HUES48 (cell line): Measurements from ENCODE around the gene EMC10.

ENCODE experiments used
- H3K27ac ChIP-seq: one replicate; pipeline ENCODE4 v1.7.0; 2013; ENCODE audit warnings: low read depth, low read length, inconsistent platforms
- H3K27me3 ChIP-seq: 2 replicates; pipeline ENCODE4 v1.6.1; 2013; ENCODE audit warnings: mild to moderate bottlenecking, low read length; ENCODE audit not compliant: control insufficient read depth, insufficient read depth
- H3K36me3 ChIP-seq: 2 replicates; pipeline ENCODE4 v1.6.1; 2013; ENCODE audit warnings: low read length; ENCODE audit not compliant: control insufficient read depth, insufficient read depth
- H3K4me1 ChIP-seq: 2 replicates; pipeline ENCODE4 v1.6.1; 2013; ENCODE audit warnings: mild to moderate bottlenecking, low read length; ENCODE audit not compliant: control insufficient read depth, insufficient read depth
- H3K4me3 ChIP-seq: 2 replicates; pipeline ENCODE4 v1.5.1; 2013; ENCODE audit warnings: mild to moderate bottlenecking, low read depth, low read length
- H3K9ac ChIP-seq: 2 replicates; pipeline ENCODE4 v1.6.1; 2013; ENCODE audit warnings: mild to moderate bottlenecking, low read depth, low read length, moderate library complexity
- H3K9me3 ChIP-seq: 2 replicates; pipeline ENCODE4 v1.6.1; 2013; ENCODE audit warnings: low read length; ENCODE audit not compliant: control insufficient read depth, insufficient read depth

Gene EMC10

DNA sequence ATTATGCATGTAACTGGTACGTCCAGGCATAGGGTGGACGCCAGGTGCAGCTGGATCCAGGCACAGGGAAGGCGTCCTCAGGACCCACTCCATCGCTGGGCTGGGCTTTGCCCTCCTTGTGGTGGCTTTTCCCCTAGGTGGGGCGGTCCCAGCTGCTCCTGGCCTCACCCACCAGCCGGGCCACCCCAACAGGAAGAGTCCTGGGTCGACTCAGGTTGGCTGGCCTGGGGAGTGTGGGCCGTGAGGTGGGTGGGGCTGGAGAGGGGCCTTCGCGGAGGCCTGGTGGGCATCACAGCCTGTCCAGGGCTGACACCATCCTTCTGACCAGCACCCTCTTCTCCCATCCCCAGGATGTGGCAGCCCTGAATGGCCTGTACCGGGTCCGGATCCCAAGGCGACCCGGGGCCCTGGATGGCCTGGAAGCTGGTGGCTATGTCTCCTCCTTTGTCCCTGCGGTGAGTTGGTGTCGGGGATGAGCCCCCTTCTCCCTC, 3.5 kb downstream of the EMC10 start:
- no peak overlapping the region for H3K9ac ChIP-seq
- H3K36me3 ChIP-seq: peaks cover 42% of the 10 kb centered on the region

DNA sequence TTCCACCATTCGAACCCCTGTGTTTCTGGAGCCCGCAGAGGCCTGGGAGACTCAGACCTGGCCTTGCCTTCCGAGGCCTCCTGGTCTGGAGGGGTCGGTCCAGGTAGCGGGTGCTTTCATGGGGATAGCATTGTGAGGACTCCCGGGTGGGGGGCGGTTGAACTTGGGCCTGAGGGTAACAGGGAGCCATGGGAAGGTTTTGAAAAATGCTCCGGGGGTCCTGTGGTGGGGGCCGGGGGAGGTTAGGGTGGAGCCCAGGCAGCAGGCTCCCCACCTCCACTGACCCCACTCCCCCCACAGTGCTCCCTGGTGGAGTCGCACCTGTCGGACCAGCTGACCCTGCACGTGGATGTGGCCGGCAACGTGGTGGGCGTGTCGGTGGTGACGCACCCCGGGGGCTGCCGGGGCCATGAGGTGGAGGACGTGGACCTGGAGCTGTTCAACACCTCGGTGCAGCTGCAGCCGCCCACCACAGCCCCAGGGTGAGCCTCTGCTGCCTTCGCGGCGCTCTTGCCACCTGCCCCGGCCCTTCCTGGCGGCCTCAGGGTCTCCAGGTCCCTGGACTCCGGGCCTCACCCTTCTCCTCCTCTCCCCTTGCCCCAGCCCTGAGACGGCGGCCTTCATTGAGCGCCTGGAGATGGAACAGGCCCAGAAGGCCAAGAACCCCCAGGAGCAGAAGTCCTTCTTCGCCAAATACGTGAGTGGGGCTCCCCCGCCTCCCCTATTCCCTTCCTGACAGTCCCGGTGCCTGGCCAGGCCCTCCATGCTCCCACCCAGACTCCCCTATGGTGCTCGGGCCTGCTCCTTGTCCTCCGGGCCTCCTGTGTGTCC, 4.2 kb downstream of the EMC10 start:
- Histone ChIP-seq H3K36me3 (peaks cover 42% of the 10 kb centered on the region), H3K27ac (no peak overlapping the region), H3K9ac (no peak overlapping the region), H3K9me3 (peaks cover 6% of the 10 kb centered on the region; the same call in 1 of the 2 replicates), H3K27me3 (no peaks in the 10 kb centered on the region), H3K4me1 (no peaks in the 10 kb centered on the region), H3K4me3 (no peak overlapping the region)

More for the DNA sequence above, 3.5 kb downstream of the EMC10 start:
- H3K4me1 ChIP-seq: no peaks in the 10 kb centered on the region
- H3K27ac ChIP-seq: no peak overlapping the region
- H3K4me3 ChIP-seq: no peak overlapping the region
- 0 out of 2 replicates have a peak, but pooled peaks cover 5% of the 10 kb centered on the region for H3K9me3 ChIP-seq
- no peaks in the 10 kb centered on the region for H3K27me3 ChIP-seq

DNA sequence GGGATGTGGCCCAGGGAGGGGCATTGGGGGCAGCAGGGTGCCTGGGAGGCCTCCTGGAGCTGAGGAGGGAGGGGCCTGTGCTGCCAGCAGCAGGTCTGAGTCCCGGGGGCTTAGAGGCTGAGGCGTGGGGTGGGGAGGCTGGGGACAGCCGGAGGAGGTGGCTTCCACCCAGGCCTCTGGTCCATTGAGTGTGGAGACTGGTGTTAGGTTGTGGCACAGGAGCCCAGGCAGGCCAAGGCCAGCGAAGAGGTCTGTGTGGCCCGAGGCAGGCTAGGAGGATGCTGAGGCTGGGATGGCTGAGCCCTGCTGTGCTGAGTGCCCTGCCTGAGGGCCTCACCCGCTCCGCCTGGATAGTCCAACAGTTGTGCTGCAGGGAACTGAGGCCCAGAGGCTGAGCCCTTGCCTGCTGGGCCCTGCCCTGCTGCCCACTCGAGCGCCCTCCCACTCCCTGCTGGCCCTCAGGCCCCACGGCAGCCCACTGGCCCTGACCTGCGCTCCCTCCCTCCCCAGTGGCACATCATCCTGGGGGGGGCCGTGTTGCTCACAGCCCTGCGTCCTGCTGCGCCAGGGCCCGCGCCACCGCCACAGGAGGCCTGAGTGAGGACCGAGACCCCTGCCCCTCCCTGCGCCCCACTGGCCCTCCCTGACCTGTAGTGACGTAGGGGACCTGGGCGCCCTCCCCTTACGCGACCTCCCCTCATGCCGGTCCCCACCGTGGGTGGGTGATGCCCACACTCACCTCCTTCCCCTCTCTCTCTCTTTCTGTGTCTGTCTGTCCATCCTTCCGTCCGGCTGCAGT, 5.2 kb downstream of the EMC10 start:
- H3K9me3 ChIP-seq: peaks cover 17% of the 10 kb centered on the region
- H3K27me3 ChIP-seq: no peaks in the 10 kb centered on the region
- H3K4me1 ChIP-seq: no peaks in the 10 kb centered on the region
- peaks cover 42% of the 10 kb centered on the region for H3K36me3 ChIP-seq
- no peak overlapping the region for H3K4me3 ChIP-seq
- H3K9ac ChIP-seq: no peak overlapping the region
- H3K27ac ChIP-seq: no peak overlapping the region

DNA sequence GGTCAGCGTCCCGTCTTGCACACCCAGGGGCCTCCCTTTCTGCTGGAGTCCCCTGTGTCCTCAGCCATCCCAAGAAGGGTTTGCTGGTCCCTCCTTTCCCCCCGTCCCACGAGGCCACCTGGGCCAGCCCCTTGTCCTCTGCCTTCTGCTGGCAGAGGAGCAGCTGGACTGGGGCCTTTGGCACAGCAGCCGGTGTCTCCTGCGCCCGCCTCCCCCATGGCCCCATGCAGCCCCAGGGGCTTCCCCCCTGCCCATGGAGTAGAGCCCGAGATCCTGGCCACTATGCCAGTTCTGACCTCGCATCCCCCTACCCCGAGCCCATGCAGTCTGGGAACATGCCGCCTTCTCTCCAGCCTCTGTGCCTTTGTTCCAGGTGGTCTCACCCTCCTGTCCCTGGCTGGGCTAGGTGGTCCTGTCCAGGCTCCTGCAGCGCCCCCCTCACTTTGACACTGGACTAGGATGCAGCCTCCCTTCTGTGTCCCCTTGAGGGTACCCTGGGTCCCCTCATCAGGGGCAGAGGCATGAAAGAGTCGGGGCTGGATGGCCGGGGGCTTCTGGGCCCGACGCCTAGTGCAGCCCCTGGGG, 6.1 kb downstream of the EMC10 start:
- no peak overlapping the region for H3K4me3 ChIP-seq
- H3K9me3 ChIP-seq: peaks cover 19% of the 10 kb centered on the region
- peaks cover 42% of the 10 kb centered on the region for H3K36me3 ChIP-seq
- H3K9ac ChIP-seq: no peak overlapping the region
- no peaks in the 10 kb centered on the region for H3K4me1 ChIP-seq
- H3K27ac ChIP-seq: no peak overlapping the region
- peaks cover 3% of the 10 kb centered on the region; the same call in 1 of the 2 replicates for H3K27me3 ChIP-seq

DNA sequence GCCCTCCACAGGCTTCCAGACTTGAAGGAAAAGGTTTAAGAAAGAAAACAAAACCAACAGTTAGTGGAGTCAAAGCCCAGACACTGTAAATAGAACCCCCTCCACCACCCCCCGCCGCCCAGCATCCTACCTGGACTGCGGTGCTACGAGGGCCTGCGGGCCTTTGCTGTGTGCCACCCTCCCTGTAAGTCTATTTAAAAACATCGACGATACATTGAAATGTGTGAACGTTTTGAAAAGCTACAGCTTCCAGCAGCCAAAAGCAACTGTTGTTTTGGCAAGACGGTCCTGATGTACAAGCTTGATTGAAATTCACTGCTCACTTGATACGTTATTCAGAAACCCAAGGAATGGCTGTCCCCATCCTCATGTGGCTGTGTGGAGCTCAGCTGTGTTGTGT, 6.6 kb downstream of the EMC10 start:
- Histone ChIP-seq H3K27ac (no peak overlapping the region), H3K4me3 (no peak overlapping the region), H3K36me3 (peaks cover 39% of the 10 kb centered on the region)

DNA sequence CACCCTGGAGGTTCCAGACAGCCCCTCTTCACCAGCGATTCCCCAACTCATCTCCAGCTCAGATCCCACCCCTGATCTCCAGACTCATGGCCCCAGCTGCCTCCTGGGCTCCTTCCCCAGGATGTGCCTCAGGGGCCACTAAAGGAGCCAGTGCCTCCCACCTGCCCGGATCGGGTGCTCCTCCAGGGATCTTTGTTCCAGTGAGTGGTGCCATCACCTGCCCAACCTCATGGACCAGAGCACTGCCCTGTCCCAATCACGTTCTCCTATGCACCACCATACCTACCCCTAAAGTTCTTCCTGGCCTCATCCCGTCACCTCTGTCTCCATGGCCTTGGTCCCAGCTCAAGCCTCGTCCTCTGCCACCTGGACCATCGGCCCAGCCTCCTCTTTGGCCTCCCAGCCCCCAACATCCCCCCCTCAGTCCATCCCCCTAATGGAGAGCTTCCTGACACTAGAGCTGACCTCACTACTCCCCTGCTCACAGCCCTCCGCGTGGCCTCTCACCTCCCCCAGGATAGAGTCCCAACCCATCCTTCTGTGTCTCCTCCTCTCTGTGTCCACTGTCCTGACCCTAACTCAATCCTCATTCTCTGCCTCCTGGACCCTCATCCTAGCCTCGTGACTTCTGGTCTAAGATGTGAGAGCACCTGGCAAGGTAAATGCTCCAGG, 9.1 kb downstream of the EMC10 start:
- no peak overlapping the region for H3K4me3 ChIP-seq
- no peak overlapping the region for H3K9ac ChIP-seq
- H3K27ac ChIP-seq: no peak overlapping the region
- peaks cover 20% of the 10 kb centered on the region for H3K36me3 ChIP-seq
- H3K27me3 ChIP-seq: peaks cover 27% of the 10 kb centered on the region
- peaks cover 14% of the 10 kb centered on the region for H3K9me3 ChIP-seq
- no peaks in the 10 kb centered on the region for H3K4me1 ChIP-seq

More for the DNA sequence above, 6.6 kb downstream of the EMC10 start:
- peaks cover 9% of the 10 kb centered on the region; the same call in 1 of the 2 replicates for H3K27me3 ChIP-seq
- peaks cover 19% of the 10 kb centered on the region for H3K9me3 ChIP-seq
- H3K4me1 ChIP-seq: no peaks in the 10 kb centered on the region
- H3K9ac ChIP-seq: no peak overlapping the region

DNA sequence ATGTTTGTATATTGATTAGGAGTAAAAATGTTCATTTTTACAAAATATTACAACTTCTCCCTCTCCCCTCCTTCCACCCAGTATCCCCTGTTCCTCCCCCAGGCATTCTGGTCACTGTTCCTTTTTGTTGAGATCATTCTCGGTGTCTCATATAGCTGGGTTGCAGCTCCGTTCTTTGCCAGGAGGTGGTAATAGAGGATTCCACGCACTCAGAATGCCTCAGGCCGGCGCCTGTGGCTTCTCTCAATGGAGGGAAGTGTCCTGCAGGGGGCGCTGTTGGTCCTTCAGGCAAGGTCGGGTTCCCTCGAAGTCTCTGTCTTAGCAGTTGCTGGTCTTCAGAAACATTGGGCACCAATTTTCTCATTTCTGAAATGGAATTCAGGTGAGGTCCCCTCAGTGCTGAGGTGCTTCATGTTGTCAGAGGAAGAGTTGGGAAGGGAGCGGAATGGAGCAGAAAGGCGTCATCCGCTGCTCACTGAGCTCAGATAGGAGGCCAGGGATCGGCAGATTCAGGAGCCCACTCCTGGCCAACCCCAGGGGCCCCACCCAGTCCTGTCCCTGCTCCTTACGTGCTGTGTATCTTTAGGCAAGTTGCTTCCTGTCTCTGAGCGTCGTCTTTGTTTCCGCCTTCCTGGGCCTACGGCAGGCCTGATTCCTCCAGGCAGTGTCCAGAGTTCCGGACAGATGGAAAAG, 10.7 kb downstream of the EMC10 start:
- no peak overlapping the region for H3K9ac ChIP-seq
- H3K4me3 ChIP-seq: no peak overlapping the region
- peaks cover 41% of the 10 kb centered on the region for H3K27me3 ChIP-seq
- no peak overlapping the region for H3K27ac ChIP-seq
- H3K36me3 ChIP-seq: peaks cover 6% of the 10 kb centered on the region; the same call in 1 of the 2 replicates
- H3K4me1 ChIP-seq: no peaks in the 10 kb centered on the region
- H3K9me3 ChIP-seq: peaks cover 14% of the 10 kb centered on the region

DNA sequence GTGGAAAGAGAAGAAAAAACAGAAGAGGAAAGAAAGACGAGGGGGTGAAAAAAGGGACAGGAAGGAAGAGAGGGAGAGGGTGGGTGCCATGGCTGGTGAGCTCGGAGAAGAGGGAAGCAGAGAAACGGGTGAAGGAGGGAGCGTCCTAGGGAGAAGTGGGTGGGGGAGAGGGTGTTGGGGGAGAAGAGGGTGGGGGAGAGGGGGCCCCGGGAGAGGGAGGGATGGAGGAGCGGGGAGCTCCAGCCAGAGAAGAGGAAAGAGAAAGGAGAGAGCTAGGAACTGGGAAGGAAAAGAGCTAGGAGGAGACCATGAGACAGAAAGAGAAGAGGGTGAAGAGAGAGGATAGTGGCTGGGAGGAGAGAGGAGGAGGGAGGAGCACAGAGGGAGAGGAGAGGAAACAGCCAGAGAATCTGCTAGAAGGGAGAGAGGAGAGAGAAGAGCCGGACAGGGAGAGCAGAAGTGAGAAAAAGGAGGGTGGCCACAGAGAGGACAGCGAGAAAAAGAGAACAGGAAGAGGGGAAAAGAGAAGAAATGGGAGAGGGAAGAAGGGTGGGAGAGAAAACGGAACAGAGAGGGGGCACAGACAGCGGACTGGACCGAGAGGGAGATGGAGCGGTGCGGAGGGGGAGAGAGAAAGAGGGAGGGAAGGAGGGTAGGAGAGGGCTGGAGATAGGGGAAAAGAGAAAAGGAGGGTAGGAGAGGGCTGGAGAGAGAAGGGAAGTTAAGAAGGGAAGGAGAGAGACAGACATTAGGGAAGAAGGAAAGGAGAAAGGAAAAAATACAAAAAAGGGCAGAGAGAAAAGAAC, 12.3 kb downstream of the EMC10 start:
- H3K9me3 ChIP-seq: peaks cover 14% of the 10 kb centered on the region
- no peaks in the 10 kb centered on the region for H3K4me1 ChIP-seq
- H3K9ac ChIP-seq: no peak overlapping the region
- H3K4me3 ChIP-seq: no peak overlapping the region
- no peaks in the 10 kb centered on the region for H3K36me3 ChIP-seq
- H3K27me3 ChIP-seq: peaks cover 58% of the 10 kb centered on the region
- H3K27ac ChIP-seq: no peak overlapping the region

DNA sequence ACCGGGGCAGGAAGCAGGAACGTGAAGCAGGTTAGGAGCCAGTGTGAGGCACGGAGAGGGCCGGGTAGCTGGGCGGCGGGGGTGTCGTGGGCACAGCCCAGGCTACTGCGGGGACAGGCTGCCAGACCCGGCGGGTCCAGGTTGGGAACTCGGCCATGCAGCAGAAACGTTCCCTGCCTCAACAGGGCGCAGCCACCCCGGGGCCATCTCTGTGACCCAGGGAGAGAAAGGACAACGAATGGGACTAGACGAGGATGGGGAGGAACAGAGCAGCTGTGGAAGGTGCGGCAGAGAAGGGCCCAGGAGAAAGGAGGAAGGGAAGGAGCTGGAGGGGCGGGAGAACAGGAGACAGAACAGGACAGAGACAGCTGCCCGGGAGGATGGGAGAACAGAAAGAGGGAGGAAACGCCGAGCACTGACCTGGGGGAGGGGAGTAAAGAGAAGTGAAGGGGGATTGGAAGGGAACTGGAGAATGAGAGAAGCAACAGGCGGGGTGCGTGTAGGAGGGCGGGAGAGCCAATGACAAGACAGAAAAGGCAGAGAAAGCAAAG, 13.2 kb downstream of the EMC10 start:
- Histone ChIP-seq H3K9ac (no peak overlapping the region), H3K36me3 (no peaks in the 10 kb centered on the region), H3K9me3 (peaks cover 14% of the 10 kb centered on the region), H3K27me3 (peaks cover 65% of the 10 kb centered on the region), H3K27ac (no peak overlapping the region), H3K4me3 (no peak overlapping the region), H3K4me1 (no peaks in the 10 kb centered on the region)
